Measurements from ENCODE around the gene MBNL1. TPM values are rescaled to one million over a fixed set of nuclear protein-coding genes. Genes with fewer than 3 reads are reported as not detected.

MBNL1 gene
- 188 TPM in 2 replicates for total RNA-seq

DNA sequence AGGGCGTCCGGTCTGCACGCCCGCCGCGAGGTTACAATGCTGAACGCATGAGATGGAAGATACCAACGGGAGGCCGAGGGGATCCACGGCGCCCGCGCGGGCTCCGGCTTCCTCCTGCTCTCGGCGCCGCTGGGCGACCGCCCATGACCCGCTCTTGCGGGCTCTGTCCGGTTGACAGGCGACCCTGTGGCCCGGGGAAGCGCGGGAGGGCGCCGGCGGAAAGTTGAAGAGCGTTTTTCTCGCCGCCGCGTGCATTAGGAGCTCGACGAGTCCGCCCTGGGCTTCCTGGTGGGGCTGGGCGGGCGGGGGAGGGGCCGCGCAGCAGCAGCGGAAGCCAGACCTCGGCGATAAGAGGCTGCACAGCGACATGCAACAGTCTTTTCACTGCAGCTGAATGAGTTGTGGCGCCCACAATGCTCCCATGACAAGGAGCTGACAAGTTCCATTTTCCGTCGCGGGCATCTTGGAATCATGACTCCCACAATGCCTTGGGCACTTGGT, at the start of gene MBNL1:
Gene MBNL1 (plus strand): TSS at position 375 of the 501 bp plus-strand sequence. CDS start 31,265 bp downstream, outside the sequence.

Measured in endothelial cell of coronary artery (primary cell).